Testis (tissue), 2 donors: ENCODE measurements around the gene BATF.

Experiments used
- POLR2A ChIP-seq: fragments of 450-650 bp; IDR thresholded peaks from one replicate; pipeline ENCODE4 v1.6.1; 2017; ENCODE audit warnings: antibody characterized with exemption, mild to moderate bottlenecking, moderate library complexity
- TF ChIP-seq, protein P1 (sequence below), 3 experiments: fragments of 450-650 bp in 2 of 3; fragments of 200-600 bp in 1 of 3; sonication (generic) in 1 of 3; IDR thresholded peaks; one replicate each; pipeline ENCODE4 v1.5.1; 2016 to 2019; ENCODE audit warnings: antibody characterized with exemption in 3 of 3, mild to moderate bottlenecking in 2 of 3, moderate library complexity in 1 of 3

DNA sequence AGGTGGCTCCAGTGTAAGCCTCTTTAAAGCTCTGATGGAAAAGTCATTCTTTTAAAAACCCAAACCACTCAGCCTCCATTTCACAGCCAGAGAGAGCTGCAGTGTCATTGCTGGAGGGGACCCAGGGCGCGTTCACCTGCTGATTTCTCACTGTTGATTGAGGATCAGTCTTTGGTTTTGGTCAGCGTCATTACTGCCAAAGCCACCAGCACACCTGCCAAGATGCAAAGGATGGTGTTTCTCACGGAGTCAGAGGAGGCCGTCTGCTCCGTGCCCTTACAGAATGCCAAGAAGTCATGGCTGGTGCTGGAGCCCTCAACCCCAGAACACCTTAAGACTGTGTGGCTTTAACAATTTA lies 32.8 kb upstream of the BATF start:
- TF ChIP-seq, protein P1, sequence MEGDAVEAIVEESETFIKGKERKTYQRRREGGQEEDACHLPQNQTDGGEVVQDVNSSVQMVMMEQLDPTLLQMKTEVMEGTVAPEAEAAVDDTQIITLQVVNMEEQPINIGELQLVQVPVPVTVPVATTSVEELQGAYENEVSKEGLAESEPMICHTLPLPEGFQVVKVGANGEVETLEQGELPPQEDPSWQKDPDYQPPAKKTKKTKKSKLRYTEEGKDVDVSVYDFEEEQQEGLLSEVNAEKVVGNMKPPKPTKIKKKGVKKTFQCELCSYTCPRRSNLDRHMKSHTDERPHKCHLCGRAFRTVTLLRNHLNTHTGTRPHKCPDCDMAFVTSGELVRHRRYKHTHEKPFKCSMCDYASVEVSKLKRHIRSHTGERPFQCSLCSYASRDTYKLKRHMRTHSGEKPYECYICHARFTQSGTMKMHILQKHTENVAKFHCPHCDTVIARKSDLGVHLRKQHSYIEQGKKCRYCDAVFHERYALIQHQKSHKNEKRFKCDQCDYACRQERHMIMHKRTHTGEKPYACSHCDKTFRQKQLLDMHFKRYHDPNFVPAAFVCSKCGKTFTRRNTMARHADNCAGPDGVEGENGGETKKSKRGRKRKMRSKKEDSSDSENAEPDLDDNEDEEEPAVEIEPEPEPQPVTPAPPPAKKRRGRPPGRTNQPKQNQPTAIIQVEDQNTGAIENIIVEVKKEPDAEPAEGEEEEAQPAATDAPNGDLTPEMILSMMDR (IDR thresholded peaks at IDR 0.05): no peak
- no peak for TF ChIP-seq POLR2A
